ENCODE results near the gene ZXDC.
A peak's percentile ranks its signal among the peaks of the same experiment; 100 is the strongest.

ZXDC gene

DNA sequence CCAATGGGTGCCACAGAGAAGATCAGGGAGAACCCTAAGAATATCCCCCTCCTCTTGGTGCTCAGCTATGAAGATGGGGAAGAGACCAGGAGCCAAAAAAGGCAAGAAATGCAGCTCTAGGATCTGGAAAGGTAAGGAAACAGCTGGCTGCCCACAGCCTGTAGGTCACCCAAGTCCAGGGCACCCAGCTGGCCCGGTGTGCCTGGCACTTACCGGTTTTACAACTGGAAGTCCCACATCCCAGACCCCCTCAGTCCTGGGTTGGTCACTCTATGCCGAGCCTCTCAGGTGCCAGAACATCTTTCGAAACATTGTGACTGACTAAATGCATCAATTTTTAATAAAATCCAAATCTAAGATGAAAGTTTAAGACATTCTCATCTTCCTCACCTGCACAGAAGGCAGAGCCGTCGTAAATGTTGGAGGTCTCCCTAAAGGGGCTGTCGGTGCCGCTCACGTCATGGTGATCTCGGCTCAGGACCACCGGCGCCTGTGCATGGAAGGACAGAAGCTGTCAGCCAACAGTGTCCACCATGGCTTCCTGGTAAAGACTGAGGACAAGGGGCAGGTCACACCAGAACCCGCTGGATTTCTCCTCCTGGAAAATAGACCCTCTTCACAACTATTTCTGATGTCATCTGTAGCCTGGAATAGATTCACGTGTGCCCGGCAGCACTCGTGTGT is 13.3 kb upstream of the ZXDC start:
- no peak for DNase-seq

GRCh38 chr3:126488185-126488584 is 12.5 kb upstream of the ZXDC start:
- no peak for DNase-seq

DNA sequence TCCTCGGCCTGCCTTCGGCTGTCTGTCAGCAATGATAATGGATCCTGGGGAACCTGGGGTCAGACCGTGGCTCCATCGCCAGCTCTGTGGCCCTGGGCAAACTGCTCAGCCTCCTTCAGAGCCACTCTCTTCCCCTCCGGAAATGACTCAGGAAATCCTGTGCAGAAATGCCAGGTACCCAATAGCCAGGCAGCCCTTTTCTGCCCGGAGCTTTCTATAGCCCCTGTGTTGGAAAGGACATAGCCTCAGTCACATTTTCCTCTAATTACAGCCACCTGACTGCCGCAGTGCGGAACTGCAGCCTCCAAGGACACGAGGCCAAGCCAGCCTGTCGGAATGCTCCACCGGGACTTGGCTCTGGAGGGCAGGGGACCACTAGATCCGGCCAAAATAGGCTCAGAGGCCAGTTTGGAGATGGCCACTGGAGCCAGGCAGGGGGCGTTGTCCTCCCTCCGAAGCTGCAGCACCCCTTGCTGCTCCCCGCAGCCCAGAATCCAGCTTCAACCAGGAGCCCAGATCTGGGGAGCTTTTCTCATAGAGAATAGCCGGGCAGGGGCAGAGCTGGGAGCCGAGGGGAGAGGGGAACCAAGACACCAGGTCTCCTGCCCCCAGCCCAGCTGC is 11.6 kb upstream of the ZXDC start:
- DNase-seq: no peak

GRCh38 chr3:126486360-126486847 is 10.7 kb upstream of the ZXDC start:
- peak; percentile 43 to 73 for DNase-seq

DNA sequence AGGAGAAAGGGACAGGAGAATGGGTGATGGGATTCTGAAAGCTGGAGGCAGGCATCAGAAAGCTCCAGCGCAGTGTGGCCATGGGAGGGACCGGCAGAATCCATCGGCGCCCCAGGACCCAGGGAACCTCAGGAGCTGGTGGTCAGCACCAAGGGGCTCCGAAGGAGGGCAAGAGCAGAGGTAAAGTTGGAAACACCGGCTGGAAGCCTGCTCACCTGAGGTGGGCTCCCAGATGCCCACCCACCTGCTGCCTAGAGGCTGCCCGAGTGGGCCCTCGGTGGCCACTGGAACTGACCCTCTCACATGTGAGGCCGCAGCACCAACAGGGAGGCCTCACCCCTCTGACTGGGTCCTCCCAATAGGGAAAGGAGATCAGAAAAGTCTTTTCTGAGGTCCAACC is 10.3 kb upstream of the ZXDC start:
- DNase-seq: no peak

- DNase-seq: no peak
These were observed 9.6 kb upstream of the ZXDC start for GRCh38 chr3:126485176-126485897.

- no peak for DNase-seq
These were observed 9.0 kb upstream of the ZXDC start for GRCh38 chr3:126484662-126485061.

DNA sequence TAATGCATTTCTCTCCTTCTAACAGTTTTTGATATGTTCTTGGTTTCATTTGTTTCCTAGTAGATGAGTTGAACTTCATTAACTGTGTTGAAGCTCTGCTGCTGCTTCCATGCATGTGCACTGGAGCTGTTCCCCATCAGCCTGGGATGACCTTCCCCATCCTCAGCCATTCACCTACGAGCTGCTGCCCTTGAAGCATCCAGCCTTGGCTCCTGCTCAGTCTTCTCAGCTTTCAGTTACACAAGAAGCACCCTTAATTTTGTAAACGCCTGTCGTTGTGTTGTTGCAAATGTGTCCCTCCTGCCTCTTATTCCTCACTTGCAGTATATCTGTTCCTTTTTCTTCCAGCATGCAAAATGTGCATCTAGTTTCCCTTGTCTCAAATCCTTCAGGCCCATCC is 8.5 kb upstream of the ZXDC start:
- DNase-seq: no peak

- DNase-seq: no peak
These were observed 7.7 kb upstream of the ZXDC start for GRCh38 chr3:126483321-126483761.

GRCh38 chr3:126482503-126483255 is 7.0 kb upstream of the ZXDC start:
- no peak for DNase-seq

DNA sequence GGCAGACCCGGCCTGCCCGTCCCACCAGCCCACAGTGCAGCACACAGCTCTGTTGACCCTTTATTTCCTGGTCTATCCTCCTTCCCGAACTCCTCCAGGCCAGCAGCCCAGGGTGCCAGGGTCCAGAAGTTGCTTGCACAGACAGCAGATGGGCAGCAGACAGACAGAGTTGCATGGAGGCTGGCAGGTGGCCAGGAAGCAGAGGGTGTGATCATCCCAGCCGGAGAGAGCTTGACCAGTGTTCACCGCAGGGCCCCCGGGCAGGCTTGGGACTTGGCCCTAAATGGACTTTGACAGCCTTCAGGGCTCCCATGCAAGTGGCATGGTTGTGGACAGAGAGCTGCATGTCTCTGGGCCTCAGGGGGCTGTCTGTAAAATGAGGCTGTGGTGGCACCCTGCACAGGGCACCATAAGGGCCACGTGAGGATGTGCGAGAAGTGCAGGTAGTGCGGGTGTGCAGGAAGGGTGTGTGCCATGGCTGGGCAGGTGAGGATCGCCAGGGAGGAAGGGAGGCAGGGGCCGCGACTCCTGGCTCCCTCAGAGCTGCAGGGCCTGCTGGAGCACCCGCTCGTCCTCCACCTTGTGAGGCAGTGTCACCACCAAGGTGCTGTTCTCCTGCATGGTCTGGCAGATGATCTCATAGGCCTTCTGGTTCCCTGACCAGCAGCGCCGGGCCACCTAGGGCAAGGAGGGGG is 6.3 kb upstream of the ZXDC start:
- DNase-seq: peak in 1 of 2 experiments; percentile 72

GRCh38 chr3:126480861-126481260 is 5.2 kb upstream of the ZXDC start:
- peak; percentile 78 to 85 for DNase-seq

- DNase-seq: no peak
These were observed 4.5 kb upstream of the ZXDC start for GRCh38 chr3:126480206-126480605.

DNA sequence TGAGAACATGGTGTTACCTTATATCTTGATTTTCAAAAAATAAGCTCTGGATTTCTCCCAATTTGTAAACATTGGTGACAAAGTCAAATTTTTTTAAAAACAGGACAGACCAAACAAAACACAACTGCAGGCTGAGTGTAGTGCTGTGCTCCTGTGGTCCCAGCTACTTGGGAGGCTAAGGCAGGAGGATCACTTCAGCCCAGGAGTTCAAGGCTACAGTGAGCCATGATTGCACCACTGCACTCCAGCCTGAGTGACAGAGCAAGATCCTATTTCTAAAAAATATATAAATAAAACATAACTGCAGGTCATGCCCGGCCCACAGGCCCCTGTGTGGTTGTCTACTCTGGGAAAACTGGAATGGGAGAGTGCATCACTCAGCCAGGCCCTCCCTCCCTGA is 4.0 kb upstream of the ZXDC start:
- no peak for DNase-seq

- DNase-seq: no peak
These were observed 3.1 kb upstream of the ZXDC start for GRCh38 chr3:126478581-126479310.

- DNase-seq: peak in 1 of 2 experiments; percentile 31
These were observed 1.3 kb upstream of the ZXDC start for GRCh38 chr3:126477061-126477380.

DNA sequence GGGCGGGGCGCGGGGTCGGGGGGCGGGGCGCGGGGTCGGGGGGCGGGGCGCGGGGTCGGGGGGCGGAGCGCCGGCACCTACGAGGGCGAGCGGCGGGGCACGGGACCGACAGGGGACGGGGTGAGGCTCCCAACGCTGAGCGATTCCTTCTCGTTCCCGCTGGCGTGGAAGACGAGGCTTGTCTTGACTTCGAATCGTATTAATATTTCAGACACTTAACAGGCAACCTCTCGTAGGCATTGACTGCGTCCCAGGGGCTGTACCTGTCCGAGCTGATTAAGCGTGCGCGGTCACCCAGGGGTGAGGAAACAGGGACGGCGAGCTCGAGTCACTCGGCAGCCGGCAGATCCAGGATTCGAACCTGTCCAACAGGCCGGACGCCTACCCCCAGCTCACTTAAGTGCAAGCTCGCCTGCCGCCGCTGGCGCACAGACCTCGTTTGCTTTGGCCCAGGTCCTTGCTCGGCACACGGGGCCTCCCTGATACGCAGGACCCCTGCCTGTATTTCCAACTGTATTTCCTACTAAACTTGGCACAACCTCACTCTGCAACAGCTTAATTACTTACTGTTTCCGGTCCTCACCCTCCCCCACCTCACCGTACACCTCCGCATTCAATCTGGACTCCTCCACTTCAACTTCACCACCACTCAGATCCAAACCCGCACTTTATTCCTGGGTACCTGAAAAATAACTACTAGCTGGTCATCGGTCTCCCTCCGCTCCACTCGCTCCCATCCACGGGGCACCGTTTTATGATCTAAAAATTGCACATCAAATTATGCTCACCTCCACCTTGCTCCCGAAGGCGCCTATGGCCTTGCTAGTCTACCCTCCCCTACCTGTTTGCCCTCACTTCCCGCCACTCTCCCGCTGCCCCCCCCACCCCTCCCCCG is 722 bp upstream of the ZXDC start:
- peak; percentile 28 to 80 for DNase-seq

GRCh38 chr3:126474498-126475412 is 936 bp downstream of the ZXDC start:
- DNase-seq: peak in 1 of 2 experiments; percentile 15

DNA sequence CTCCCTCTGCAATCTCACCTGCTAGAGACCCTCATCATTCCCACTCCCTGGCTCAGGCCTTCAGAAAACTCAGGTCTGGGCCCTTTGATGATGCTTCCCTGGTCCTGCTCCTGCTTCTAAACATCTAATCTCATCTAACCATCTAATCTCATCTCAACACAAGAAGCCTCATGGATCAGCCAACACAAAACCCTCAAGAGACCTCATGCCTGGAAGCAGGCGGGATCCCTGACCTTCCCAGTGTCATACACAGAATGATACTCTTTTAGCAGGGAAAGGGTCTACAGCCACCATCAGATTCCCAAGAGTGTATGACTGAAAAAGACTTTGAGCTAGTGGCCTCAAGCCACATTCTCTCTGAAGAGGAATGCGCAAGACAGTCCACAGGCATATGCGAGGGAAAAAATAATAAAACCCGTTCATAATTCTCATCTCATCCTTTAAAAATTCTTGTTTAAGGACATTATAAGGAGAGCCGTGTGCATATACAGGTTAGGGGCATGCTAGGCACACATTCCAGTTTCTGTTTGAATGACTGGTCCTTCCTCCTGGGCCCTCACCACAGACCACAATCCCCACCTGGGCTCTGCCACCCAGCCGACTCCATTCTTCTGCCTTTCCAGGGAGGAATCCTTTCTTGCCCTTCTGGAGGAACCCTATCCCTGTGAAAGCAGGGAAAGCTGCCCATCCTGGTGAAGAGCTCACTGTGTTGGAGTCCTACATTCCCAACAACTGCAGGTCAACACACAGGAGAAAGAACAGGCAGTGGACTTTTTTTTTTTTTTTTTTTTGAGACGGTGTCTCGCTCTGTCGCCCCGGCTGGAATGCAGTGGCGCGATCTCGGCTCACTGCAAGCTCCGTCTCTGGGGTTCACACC is 2.2 kb downstream of the ZXDC start:
- DNase-seq: no peak
